NCI-H524 treated with DMSO at 0.1 percent for 48 hours (cell line): Measurements from ENCODE around the gene LRFN3.
"Not testable (repeated sequence)": the region's sequence is repeated elsewhere in the genome, so short reads cannot be mapped to it uniquely, and the experiment has no call there.

Experiments
- DNase-seq: peaks from one replicate; lab custom pipeline; 2025; lab: John Stamatoyannopoulos, UW

Gene LRFN3

GRCh38 chr19:35905178-35905727 lies 30.9 kb upstream of the LRFN3 start:
- DNase-seq: no peak

- DNase-seq: no peak
These were observed 28.8 kb upstream of the LRFN3 start for GRCh38 chr19:35907377-35907745.

- DNase-seq: no peak
These were observed 28.1 kb upstream of the LRFN3 start, which contains the start of gene TYROBP for GRCh38 chr19:35908010-35908441. TSS of gene TYROBP (minus strand) at chr19:35908295. CDS start at chr19:35908228, 67 bp downstream.

GRCh38 chr19:35908973-35909683 lies 27.0 kb upstream of the LRFN3 start:
- no peak for DNase-seq

- DNase-seq: no peak
These were observed 26.5 kb upstream of the LRFN3 start for GRCh38 chr19:35909684-35910035.

- not testable (repeated sequence) for DNase-seq
These were observed 25.8 kb upstream of the LRFN3 start for GRCh38 chr19:35910355-35910754.

- no peak for DNase-seq
These were observed 25.0 kb upstream of the LRFN3 start for GRCh38 chr19:35911173-35911572.

- no peak for DNase-seq
These were observed 24.4 kb upstream of the LRFN3 start for GRCh38 chr19:35911790-35912189.

GRCh38 chr19:35913589-35913988 lies 22.6 kb upstream of the LRFN3 start:
- no peak for DNase-seq

GRCh38 chr19:35915443-35915842 lies 20.7 kb upstream of the LRFN3 start:
- no peak for DNase-seq

- DNase-seq: no peak
These were observed 16.9 kb upstream of the LRFN3 start for GRCh38 chr19:35919306-35919705.

GRCh38 chr19:35921012-35921411 lies 15.2 kb upstream of the LRFN3 start:
- no peak for DNase-seq

- DNase-seq: no peak
These were observed 10.7 kb upstream of the LRFN3 start for GRCh38 chr19:35925501-35925900.

- no peak for DNase-seq
These were observed 7.7 kb upstream of the LRFN3 start for GRCh38 chr19:35928507-35928906.

GRCh38 chr19:35929876-35930275 lies 6.3 kb upstream of the LRFN3 start:
- no peak for DNase-seq

GRCh38 chr19:35931161-35931873 lies 4.9 kb upstream of the LRFN3 start:
- peak; percentile 99 for DNase-seq

- DNase-seq: no peak
These were observed 4.3 kb upstream of the LRFN3 start for GRCh38 chr19:35931874-35932202.

GRCh38 chr19:35932291-35932936 lies 3.8 kb upstream of the LRFN3 start:
- DNase-seq: no peak

GRCh38 chr19:35936738-35937268 lies 629 bp downstream of the LRFN3 start:
- DNase-seq: no peak

GRCh38 chr19:35937345-35938281 lies 1.4 kb downstream of the LRFN3 start:
- no peak for DNase-seq
